VCaP (cell line): ENCODE measurements around the gene IGFL3.

Experiments
- H3K27ac ChIP-seq: fragments of 450-650 bp; 2 replicates; pipeline ENCODE4 v1.5.1; 2017
- TF ChIP-seq, protein P1 (sequence below): fragments of 450-650 bp; conservative IDR thresholded peaks from 2 replicates; pipeline ENCODE4 v1.5.1; 2017; ENCODE audit warnings: mild to moderate bottlenecking, moderate library complexity

The IGFL3 gene

DNA sequence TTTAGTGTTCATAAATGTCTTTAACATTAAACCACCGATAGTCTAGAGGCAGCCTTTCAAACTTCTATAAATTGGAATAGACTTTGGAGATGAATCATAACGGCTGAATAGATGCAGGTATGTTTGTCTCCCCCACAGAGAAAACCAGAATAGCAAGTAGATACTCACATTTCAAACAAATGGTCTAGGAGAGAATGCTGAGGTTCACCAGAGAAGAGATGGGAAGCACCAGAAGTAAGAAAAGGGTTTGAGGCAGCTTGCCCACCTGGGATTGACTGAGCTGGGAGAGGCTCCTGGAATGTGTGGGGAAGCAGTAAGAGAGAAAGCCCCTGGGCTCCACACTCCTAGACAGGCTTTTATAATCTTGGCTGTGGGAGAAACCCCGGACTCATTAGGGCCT lies 6.4 kb downstream of the IGFL3 start:
- TF ChIP-seq, protein P1, sequence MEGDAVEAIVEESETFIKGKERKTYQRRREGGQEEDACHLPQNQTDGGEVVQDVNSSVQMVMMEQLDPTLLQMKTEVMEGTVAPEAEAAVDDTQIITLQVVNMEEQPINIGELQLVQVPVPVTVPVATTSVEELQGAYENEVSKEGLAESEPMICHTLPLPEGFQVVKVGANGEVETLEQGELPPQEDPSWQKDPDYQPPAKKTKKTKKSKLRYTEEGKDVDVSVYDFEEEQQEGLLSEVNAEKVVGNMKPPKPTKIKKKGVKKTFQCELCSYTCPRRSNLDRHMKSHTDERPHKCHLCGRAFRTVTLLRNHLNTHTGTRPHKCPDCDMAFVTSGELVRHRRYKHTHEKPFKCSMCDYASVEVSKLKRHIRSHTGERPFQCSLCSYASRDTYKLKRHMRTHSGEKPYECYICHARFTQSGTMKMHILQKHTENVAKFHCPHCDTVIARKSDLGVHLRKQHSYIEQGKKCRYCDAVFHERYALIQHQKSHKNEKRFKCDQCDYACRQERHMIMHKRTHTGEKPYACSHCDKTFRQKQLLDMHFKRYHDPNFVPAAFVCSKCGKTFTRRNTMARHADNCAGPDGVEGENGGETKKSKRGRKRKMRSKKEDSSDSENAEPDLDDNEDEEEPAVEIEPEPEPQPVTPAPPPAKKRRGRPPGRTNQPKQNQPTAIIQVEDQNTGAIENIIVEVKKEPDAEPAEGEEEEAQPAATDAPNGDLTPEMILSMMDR: no peak
- H3K27ac ChIP-seq: no peak overlapping the region

- TF ChIP-seq, protein P1: no peak
- no peak overlapping the region for H3K27ac ChIP-seq
These were observed 8.4 kb downstream of the IGFL3 start for GRCh38 chr19:46116121-46116520.

GRCh38 chr19:46115396-46116106 lies 8.9 kb downstream of the IGFL3 start:
- TF ChIP-seq, protein P1: no peak
- no peak overlapping the region for H3K27ac ChIP-seq

DNA sequence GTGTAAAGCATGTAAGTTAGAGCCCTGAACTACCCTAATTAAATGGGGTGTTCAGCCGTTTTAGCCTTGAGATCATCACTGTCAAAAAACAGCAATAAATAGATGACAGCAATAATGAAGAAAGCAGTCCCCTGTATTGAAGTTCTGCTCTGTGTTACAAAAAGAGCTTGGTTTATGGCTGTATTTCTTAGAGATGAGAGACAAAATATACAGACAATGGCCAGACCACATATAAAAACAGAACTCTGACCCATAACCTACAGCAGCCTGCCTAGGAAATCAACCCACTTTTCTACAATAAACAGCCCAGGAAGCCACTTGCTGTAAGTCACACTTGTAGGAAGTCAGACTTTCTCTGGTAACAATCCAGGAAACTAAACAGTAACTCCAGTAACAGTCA lies 10.8 kb downstream of the IGFL3 start:
- H3K27ac ChIP-seq: no peak overlapping the region
- TF ChIP-seq, protein P1: no peak

- H3K27ac ChIP-seq: no peak overlapping the region
- TF ChIP-seq, protein P1: no peak
These were observed 12.0 kb downstream of the IGFL3 start for GRCh38 chr19:46112527-46112926.

DNA sequence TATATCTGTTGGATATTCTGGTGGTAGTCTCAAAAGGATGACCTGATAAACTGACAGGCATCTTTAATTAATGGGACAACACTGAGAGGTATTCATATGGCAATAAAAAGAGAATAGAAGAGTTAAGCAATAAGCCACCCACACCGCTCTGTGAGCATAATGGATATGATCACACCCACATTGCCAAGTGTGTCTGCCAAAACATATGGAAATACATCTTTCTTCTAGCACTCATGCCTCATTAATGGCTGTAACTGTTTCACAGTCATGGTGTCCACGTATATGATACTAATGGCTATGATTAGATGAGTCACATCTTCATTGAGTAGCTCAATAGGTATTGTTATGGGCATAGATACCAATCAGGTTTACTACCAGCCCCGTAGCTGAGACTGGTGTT lies 13.1 kb downstream of the IGFL3 start:
- TF ChIP-seq, protein P1: no peak
- no peak overlapping the region for H3K27ac ChIP-seq

GRCh38 chr19:46109876-46110275 lies 14.6 kb downstream of the IGFL3 start:
- TF ChIP-seq, protein P1: no peak
- H3K27ac ChIP-seq: no peak overlapping the region
